Smooth muscle cell (in vitro differentiated cells): ENCODE results near the gene EVPL. TPM values are rescaled to one million over a fixed set of nuclear protein-coding genes. Genes with fewer than 3 reads are reported as not detected.
A peak's percentile ranks its signal among the peaks of the same experiment; 100 is the strongest.

Experiments used
- DNase-seq: peaks from one replicate; lab custom pipeline; 2025; ENCODE audit not compliant: unreplicated experiment; lab: John Stamatoyannopoulos, UW
- H2AFZ ChIP-seq: fragments of 200-600 bp; sonication (generic); 2 replicates; pipeline ENCODE4 v1.6.0; 2016; ENCODE audit warnings: antibody characterized with exemption, low read depth, mild to moderate bottlenecking
- H3F3A ChIP-seq: fragments of 200-600 bp; sonication (generic); 2 replicates; pipeline ENCODE4 v1.6.0; 2017; ENCODE audit warnings: antibody characterized with exemption, low read depth
- H3K27ac ChIP-seq: fragments of 200-600 bp; sonication (generic); 2 replicates; pipeline ENCODE4 v1.5.1; 2016; ENCODE audit warnings: low read depth, mild to moderate bottlenecking
- H3K27me3 ChIP-seq: fragments of 200-600 bp; sonication (generic); 2 replicates; pipeline ENCODE4 v1.6.1; 2016; ENCODE audit warnings: low read depth, mild to moderate bottlenecking
- H3K36me3 ChIP-seq: fragments of 200-600 bp; sonication (generic); 2 replicates; pipeline ENCODE4 v1.5.1; 2016; ENCODE audit warnings: low read depth
- H3K4me1 ChIP-seq: fragments of 200-600 bp; sonication (generic); 2 replicates; pipeline ENCODE4 v1.5.1; 2016; ENCODE audit warnings: low read depth
- H3K4me2 ChIP-seq: fragments of 200-600 bp; sonication (generic); 2 replicates; pipeline ENCODE4 v1.6.0; 2016; ENCODE audit warnings: mild to moderate bottlenecking
- H3K4me3 ChIP-seq: fragments of 200-600 bp; sonication (generic); 2 replicates; pipeline ENCODE4 v1.5.1; 2016; ENCODE audit warnings: mild to moderate bottlenecking
- H3K79me2 ChIP-seq: fragments of 200-600 bp; sonication (generic); 2 replicates; pipeline ENCODE4 v1.6.0; 2016; ENCODE audit warnings: low read depth, mild to moderate bottlenecking
- H3K9ac ChIP-seq: fragments of 200-600 bp; sonication (generic); 2 replicates; pipeline ENCODE4 v1.6.0; 2016; ENCODE audit warnings: low read depth
- H3K9me3 ChIP-seq: fragments of 200-600 bp; sonication (generic); replicated peaks from 2 replicates; pipeline ENCODE4 v1.5.1; 2016; ENCODE audit warnings: low read depth
- H4K20me1 ChIP-seq: fragments of 200-600 bp; sonication (generic); 2 replicates; pipeline ENCODE4 v1.6.0; 2016; ENCODE audit warnings: low read depth
- CTCF ChIP-seq: fragments of 200-600 bp; sonication (generic); IDR thresholded peaks from 2 replicates; pipeline ENCODE4 v1.5.1; 2017; ENCODE audit warnings: borderline replicate concordance, mild to moderate bottlenecking, antibody characterized with exemption; ENCODE audit not compliant: insufficient read depth, poor library complexity, severe bottlenecking
- WGBS: methylation state at CpG from one replicate; pipeline ENCODE4 v1.1.7; 2016; ENCODE audit warnings: low lambda C conversion rate; 5-methylcytosine and 5-hydroxymethylcytosine counted together
- polyA plus RNA-seq: library from polyadenylated mRNA; unstranded; fragments of >200 nt; fragmentation: Nextera tagmentation; extraction: Ambion mirVana; gene quantifications from 2 replicates; pipeline ENCODE4 v1.2.1, GENCODE V29; 2016
- total RNA-seq: library from RNA; depleted of rRNA; stranded (reverse); fragments of >200 nt; gene quantifications from 2 replicates; pipeline ENCODE4 v1.2.3, GENCODE V29; 2014

The EVPL gene
- total and polyA plus RNA-seq, 2 experiments from 2014 or later: 1.6 to 2.0 TPM

- no peaks in the 10 kb centered on the region for H3F3A ChIP-seq
- no peaks in the 10 kb centered on the region for H3K36me3 ChIP-seq
- no peaks in the 10 kb centered on the region for H3K9me3 ChIP-seq
- no peaks in the 10 kb centered on the region for H3K4me1 ChIP-seq
- DNase-seq: no peak
- no peak overlapping the region for H3K9ac ChIP-seq
- no peak overlapping the region for H2AFZ ChIP-seq
- WGBS: 94% methylated on average over 9 of the region's 9 CpGs
- no peak overlapping the region for H3K4me2 ChIP-seq
- H3K79me2 ChIP-seq: no peaks in the 10 kb centered on the region
- H3K4me3 ChIP-seq: no peak overlapping the region
- no peak overlapping the region for H3K27ac ChIP-seq
- no peaks in the 10 kb centered on the region for H3K27me3 ChIP-seq
- no peaks in the 10 kb centered on the region for H4K20me1 ChIP-seq
- TF ChIP-seq CTCF: no peak
Measured at GRCh38 chr17:75991396-75991795, 35.7 kb downstream of the EVPL start.

- no peak for TF ChIP-seq CTCF
- WGBS: 77% methylated on average over 4 of the region's 4 CpGs
- peaks cover 4% of the 10 kb centered on the region for H3F3A ChIP-seq
- H3K27me3 ChIP-seq: no peaks in the 10 kb centered on the region
- no peak overlapping the region for H3K4me3 ChIP-seq
- H3K79me2 ChIP-seq: peaks cover 5% of the 10 kb centered on the region
- H3K9me3 ChIP-seq: no peaks in the 10 kb centered on the region
- H2AFZ ChIP-seq: no peak overlapping the region
- H3K9ac ChIP-seq: no peak overlapping the region
- no peak for DNase-seq
- no peaks in the 10 kb centered on the region for H4K20me1 ChIP-seq
- H3K4me2 ChIP-seq: no peak overlapping the region
- H3K36me3 ChIP-seq: no peaks in the 10 kb centered on the region
- H3K27ac ChIP-seq: no peak overlapping the region
- peaks cover 13% of the 10 kb centered on the region for H3K4me1 ChIP-seq
Measured at GRCh38 chr17:75987041-75987440, 40.1 kb downstream of the EVPL start.

GRCh38 chr17:75985986-75986385, 41.1 kb downstream of the EVPL start:
- Histone ChIP-seq H3K27me3 (no peaks in the 10 kb centered on the region), H3K27ac (no peak overlapping the region), H4K20me1 (no peaks in the 10 kb centered on the region), H3K9me3 (no peaks in the 10 kb centered on the region), H3K4me1 (peaks cover 15% of the 10 kb centered on the region), H3K79me2 (peaks cover 5% of the 10 kb centered on the region), H3K4me3 (no peak overlapping the region), H3K4me2 (no peak overlapping the region), H2AFZ (no peak overlapping the region), H3F3A (peaks cover 14% of the 10 kb centered on the region), H3K9ac (no peak overlapping the region), H3K36me3 (no peaks in the 10 kb centered on the region)
- WGBS: 95% methylated on average over 4 of the region's 4 CpGs
- TF ChIP-seq CTCF: no peak
- no peak for DNase-seq

- H3K9ac ChIP-seq: no peak overlapping the region
Measured at GRCh38 chr17:75983501-75984181, 43.5 kb downstream of the EVPL start.

More at GRCh38 chr17:75983501-75984181, 43.5 kb downstream of the EVPL start:
- DNase-seq: no peak
- H3K27me3 ChIP-seq: no peaks in the 10 kb centered on the region
- no peak overlapping the region for H2AFZ ChIP-seq
- H3K9me3 ChIP-seq: no peaks in the 10 kb centered on the region
- H3K36me3 ChIP-seq: no peaks in the 10 kb centered on the region
- H3K4me3 ChIP-seq: no peak overlapping the region
- no peaks in the 10 kb centered on the region for H4K20me1 ChIP-seq
- TF ChIP-seq CTCF: no peak
- H3K79me2 ChIP-seq: peaks cover 5% of the 10 kb centered on the region
- peak overlapping the region; percentile 67 for H3K4me2 ChIP-seq
- peak overlapping the region; percentile 100 for H3K27ac ChIP-seq
- 20% methylated on average over 6 of the region's 6 CpGs for WGBS
- H3K4me1 ChIP-seq: peaks cover 15% of the 10 kb centered on the region
- peaks cover 23% of the 10 kb centered on the region for H3F3A ChIP-seq
